DMS79 (cell line): ENCODE measurements around the gene TAS1R2.
A peak's percentile ranks its signal among the peaks of the same experiment; 100 is the strongest.
"Not testable (repeated sequence)": the region's sequence is repeated elsewhere in the genome, so short reads cannot be mapped to it uniquely, and the experiment has no call there.

Experiments used
- DNase-seq: peaks from one replicate; lab custom pipeline; 2025; lab: John Stamatoyannopoulos, UW

Gene TAS1R2

GRCh38 chr1:18883636-18884418, 24.4 kb upstream of the TAS1R2 start:
- DNase-seq, result peak; percentile 17

- DNase-seq, result no peak
These were observed 23.6 kb upstream of the TAS1R2 start for GRCh38 chr1:18883079-18883478.

GRCh38 chr1:18882486-18882885, 23.0 kb upstream of the TAS1R2 start:
- no peak for DNase-seq

GRCh38 chr1:18881642-18882431, 22.4 kb upstream of the TAS1R2 start:
- no peak for DNase-seq

- no peak for DNase-seq
These were observed 21.7 kb upstream of the TAS1R2 start for GRCh38 chr1:18881164-18881563.

- DNase-seq, result no peak
These were observed 21.1 kb upstream of the TAS1R2 start for GRCh38 chr1:18880585-18880984.

- peak; percentile 12 for DNase-seq
These were observed 20.4 kb upstream of the TAS1R2 start for GRCh38 chr1:18879791-18880309.

GRCh38 chr1:18879215-18879790, 19.8 kb upstream of the TAS1R2 start:
- DNase-seq, result no peak

GRCh38 chr1:18878538-18879214, 19.2 kb upstream of the TAS1R2 start:
- no peak for DNase-seq

GRCh38 chr1:18877282-18877681, 17.8 kb upstream of the TAS1R2 start:
- no peak for DNase-seq

GRCh38 chr1:18876210-18876609, 16.8 kb upstream of the TAS1R2 start:
- DNase-seq, result no peak

GRCh38 chr1:18875796-18876128, 16.3 kb upstream of the TAS1R2 start:
- no peak for DNase-seq

- peak; percentile 34 for DNase-seq
These were observed 15.8 kb upstream of the TAS1R2 start for GRCh38 chr1:18875107-18875795.

GRCh38 chr1:18874600-18874999, 15.1 kb upstream of the TAS1R2 start:
- DNase-seq, result no peak

- DNase-seq, result no peak
These were observed 14.6 kb upstream of the TAS1R2 start for GRCh38 chr1:18874036-18874435.

GRCh38 chr1:18872071-18872611, 12.7 kb upstream of the TAS1R2 start:
- no peak for DNase-seq

- no peak for DNase-seq
These were observed 12.1 kb upstream of the TAS1R2 start for GRCh38 chr1:18871401-18872070.

- no peak for DNase-seq
These were observed 11.5 kb upstream of the TAS1R2 start for GRCh38 chr1:18870957-18871356.

- not testable (repeated sequence) for DNase-seq
These were observed 11.1 kb upstream of the TAS1R2 start for GRCh38 chr1:18870595-18870865.

GRCh38 chr1:18869847-18870594, 10.6 kb upstream of the TAS1R2 start:
- no peak for DNase-seq
